HPDE6-E6E7 (cell line): ENCODE results near the gene EXOSC3.
"Not testable (repeated sequence)": the region's sequence is repeated elsewhere in the genome, so short reads cannot be mapped to it uniquely, and the experiment has no call there.

Experiments
- DNase-seq: peaks from one replicate; pipeline ENCODE4 v3.0.0; 2011; ENCODE audit warnings: missing footprints; ENCODE audit errors: extremely low spot score

Gene EXOSC3

DNA sequence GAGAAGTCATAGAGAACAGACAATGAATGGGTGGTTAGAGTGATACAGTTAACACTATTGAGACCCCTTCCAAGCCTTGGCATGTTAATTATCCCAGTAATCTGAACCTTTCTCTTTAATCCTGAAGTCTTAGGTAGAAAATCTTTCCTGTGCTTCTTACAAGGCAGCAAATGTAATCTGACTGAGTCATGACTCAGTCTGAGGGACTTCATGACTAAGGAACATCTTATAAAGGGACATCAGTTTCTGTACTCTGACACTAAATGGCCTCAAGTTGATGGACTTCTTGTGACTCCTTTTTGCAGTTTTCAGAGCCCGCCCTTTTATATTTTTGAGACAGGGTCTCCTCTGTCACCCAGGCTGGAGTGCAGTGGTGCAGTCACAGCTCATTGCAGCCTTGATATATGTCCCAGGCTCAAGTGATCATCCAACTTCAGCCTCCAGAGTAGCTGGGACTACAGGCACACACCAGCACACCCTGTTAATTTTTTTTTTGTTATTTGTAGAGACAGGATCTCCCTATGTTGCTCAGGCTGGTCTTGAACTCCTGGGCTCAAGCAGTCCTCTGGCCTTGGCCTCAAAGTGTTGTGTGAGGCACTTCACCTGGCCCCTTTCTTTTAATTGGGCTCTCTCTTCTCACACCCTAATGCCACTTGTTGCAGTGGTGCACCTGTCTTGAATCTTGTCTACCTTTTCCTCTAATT is 9.5 kb downstream of the EXOSC3 start:
- no peak for DNase-seq

DNA sequence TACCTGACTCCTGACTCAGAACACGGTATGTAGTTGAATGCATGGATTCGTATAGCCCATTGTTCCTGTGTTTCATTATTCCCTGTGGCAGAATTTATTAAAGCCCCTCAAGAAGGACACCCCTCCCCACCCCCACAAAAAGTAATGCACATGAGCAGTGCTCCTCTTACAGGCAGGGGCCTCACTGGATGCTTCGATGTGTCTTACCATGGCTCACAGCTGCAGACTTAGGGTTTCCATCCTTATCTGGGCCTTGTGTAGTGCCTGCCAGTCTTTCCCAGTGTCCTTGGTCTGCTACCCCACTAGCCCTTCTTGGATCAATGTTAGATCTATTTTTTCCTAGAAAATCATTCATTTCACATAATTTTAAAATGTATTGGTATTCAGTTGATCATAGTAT is 14.9 kb downstream of the EXOSC3 start:
- DNase-seq, result no peak

DNA sequence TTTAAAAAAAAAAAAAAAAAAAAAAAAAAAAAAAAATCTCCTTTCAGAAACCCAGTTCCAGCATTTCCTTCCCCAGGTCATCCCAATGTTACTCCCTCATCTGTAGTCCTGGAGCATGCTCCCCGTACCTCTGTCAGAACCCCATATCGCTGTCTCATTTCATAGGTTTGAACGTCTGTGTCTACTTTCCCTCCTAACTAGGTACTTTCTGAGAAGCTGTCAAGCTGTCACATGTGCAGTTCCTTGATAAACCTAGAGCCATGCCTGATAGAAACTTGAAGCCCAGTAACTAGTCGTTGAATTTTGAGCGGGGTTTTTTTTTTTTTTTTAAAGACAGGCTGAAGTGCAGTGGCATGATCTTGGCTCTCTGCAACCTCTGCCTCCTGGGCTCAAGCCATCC is 15.6 kb downstream of the EXOSC3 start:
- DNase-seq, result no peak

DNA sequence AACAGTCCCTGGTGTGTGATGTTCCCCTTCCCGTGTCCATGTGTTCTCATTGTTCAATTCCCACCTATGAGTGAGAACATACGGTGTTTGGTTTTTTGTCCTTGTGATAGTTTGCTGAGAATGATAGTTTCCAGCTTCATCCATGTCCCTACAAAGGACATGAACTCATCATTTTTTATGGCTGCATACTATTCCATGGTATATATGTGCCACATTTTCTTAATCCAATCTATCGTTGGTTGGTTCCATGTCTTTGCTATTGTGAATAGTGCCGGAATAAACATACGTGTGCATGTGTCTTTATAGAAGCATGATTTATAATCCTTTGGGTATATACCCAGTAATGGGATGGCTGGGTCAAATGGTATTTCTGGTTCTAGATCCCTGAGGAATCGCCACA is 19.6 kb downstream of the EXOSC3 start:
- DNase-seq, result not testable (repeated sequence)

DNA sequence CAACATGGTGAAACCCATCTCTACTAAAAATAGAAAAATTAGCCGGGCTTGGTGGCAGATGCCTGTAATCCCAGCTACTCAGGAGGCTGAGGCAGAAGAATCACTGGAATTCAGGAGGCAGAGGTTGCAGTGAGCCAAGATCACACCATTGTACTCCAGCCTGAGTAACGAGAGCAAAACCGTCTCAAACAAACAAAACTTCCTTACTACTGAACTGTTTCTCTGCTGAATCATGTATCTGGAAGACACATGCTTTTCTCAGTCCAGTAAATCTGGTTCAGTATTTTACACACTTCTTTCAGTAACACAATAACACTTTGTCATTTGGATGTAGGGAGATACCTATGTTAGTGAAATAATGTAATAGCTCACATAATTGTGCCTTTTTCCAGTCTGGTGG is 23.4 kb downstream of the EXOSC3 start:
- DNase-seq, result no peak

DNA sequence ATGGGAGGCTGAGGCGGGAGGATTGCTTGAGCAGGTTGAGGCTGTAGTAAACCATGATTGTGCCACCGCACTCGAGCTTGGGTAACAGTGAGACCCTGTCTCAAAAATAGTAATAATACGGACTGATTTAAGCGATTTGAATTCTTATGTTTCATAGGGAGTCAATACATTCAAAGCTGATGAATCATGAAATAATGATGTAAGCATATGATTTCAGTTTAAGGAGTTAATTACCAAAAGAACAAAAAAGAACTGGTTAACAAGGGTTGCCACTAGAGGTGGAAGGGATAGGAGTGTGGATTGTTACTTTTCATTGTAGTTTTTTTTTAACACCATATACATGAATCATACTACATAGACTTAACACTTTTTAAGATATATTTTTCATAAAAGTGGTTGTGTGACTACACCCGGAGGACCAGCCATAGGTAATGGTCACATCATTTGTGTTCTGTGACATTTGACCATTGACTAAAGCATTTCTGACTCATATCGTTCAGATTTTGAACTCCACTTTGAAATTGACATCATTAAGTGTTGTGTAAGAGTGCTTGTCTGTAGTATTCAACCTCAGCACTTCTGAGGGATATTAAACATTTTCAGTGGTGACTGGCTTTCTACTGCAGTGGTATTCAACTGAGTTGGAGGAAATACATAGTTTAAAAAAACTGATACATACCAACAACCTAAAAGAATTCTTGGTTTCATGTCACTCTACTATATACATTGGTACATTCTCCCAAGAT is 24.3 kb downstream of the EXOSC3 start:
- DNase-seq, result no peak

DNA sequence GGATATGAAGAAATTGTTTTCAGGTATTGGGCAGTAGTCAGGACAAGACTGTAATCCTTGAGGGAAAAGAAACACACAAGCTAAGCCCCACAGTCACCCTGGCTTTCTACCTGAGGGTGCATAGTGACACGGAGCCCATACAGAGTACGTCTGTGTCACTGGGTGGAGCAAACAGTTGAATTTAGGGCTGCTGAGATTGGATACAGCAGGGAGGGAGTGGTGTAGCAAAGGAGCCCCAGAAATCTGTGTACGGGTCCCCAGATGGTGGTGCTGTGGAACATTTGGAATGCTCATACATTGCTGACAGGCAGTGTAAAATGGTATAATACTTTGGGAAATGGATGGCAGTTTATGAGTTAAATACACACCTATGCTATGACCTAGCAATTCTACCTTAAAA is 26.1 kb downstream of the EXOSC3 start:
- no peak for DNase-seq

DNA sequence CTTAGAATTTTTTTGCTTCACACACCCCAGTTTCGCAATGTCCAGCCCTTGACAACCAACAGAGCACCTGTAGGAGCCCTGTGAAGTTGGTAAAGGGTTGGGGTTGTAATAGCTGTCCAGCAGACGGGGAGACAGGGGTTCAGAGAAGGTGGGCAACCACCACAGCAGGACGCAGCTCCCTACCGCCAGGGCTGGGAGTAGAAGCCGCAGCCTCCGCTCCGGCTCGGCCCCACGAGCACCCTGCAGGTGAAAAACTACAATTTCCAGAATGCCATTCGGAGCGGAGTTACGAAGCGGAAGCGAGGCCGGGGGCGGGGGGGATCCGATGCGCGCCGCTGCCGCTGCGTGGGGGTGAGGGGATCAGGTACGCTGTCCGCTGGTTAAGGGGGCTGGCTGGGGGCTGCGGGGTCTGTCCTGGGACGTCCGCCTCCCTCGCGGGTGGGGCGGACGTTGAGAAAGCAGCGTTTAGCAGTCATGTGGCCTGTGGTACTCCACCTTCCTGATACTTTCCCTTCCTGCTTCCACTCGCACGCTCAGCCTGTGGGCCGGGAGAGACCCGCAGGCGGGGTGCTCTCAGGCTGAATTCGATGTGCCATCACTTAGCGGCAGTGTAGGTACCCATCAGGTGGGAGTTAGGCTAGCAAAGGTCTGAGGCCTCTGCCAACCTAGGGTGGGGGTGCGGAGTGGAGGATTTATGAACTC is 31.2 kb downstream of the EXOSC3 start, which contains the start of gene TRMT10B:
Gene TRMT10B, plus strand, starts transcription at position 317 of the 702 bp plus-strand sequence. CDS start 8,127 bp downstream, outside the sequence.
- DNase-seq, result peak; percentile 76

DNA sequence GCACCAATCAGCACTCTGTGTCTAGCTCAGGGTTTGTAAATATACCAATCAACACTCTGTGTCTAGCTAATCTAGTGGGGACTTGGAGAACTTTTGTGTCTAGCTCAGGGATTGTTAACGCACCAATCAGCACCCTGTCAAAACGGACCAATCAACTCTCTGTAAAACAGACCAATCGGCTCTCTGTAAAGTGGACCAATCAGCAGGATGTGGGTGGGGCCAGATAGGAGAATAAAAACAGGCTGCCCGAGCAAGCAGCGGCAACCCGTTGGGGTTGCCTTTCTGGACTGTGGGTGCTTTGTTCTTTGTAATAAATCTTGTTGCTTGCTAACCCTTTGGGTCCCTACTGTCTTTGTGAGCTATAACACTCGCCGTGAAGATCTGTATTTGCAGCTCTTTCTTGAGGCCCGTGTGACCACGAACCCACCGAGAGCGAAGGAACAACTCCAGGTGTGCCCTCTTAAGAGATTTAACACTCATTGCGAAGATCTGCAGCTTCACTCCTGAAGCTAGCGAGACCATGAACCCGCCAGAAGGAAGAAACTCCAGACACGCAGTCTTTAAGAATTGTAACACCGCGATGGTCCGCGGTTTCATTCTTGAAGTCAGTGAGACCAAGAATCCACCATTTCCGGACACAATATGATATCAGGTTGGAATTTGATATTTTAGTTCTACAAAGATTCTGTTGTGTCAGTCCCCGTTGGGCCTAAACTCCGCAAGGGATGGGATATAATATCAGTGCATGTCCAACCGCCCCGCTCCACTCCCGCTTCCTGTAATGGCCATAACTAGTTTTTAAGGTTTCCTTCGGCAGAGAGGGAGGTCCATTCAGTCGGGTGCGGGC is 32.0 kb downstream of the EXOSC3 start:
- DNase-seq, result no peak

DNA sequence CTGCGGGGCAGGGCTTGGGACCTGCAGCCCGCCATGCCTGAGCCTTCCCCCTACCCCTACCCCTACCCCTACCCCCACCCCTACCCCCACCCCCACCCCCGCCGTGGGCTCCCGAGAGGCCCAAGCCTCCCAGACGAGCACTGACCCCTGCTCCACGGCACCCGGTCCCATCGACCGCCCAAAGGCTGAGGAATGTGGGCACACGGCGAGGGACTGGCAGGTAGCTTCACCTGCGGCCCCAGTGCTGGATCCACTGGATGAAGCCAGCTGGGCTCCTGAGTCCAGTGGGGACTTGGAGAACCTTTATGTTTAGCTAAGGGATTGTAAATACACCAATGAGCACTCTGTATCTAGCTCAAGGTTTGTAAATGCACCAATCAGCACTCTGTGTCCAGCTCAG is 32.8 kb downstream of the EXOSC3 start:
- not testable (repeated sequence) for DNase-seq

DNA sequence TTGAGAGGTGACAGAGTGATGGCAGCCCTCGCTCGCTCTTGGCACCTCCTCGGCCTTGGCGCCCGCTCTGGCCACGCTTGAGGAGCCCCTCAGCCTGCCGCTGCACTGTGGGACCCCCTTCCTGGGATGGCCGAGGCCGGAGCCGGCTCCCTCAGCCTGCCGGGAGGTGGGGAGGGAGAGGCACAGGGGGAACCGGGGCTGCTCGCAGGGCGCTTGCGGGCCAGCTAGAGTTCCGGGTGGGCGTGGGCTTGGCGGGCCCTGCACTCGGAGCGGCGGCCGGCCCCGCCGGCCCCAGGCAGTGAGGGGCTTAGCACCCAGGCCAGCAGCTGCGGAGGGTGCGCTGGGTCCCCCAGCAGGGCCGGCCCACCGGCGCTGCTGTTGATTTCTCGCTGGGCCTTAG is 33.2 kb downstream of the EXOSC3 start:
- not testable (repeated sequence) for DNase-seq

DNA sequence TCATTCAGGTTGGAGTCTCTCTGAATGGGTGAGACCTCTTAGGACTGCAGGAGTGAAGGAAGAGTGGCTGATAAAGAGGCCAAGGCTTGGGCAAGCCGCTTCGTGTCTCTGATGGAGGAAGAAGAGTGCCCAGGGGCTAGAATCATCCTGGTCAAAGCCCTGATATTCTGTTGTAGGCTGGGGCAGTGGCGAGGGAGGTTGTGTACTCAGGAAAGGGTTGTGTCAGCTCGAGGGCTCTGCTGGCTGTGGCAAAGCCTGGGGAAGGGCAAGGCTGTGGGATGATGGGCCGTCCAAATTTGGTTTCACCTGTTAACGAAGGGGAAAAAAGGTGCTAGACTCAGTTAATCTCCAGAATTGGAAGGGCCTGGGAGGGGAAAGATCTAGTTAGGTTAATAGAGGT is 33.7 kb downstream of the EXOSC3 start:
- DNase-seq, result no peak

DNA sequence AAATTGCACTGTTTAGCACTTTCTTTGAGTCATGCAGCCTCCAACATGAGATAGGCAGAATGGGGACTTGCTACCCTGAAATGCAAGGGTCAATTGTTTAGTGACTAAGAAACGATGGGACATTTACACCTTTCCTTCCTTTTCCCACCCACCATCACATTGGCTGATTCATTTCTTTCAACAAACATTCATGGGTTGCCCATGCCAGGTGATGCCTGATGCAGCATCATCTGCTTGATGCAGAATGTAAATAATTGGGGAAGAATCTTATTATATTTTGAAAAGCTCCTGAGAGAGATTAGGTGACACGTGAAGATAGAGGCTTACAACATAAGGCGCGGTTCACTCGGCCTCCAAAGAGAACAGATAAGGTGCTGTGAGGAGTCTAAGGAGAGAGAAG is 35.7 kb downstream of the EXOSC3 start:
- no peak for DNase-seq

DNA sequence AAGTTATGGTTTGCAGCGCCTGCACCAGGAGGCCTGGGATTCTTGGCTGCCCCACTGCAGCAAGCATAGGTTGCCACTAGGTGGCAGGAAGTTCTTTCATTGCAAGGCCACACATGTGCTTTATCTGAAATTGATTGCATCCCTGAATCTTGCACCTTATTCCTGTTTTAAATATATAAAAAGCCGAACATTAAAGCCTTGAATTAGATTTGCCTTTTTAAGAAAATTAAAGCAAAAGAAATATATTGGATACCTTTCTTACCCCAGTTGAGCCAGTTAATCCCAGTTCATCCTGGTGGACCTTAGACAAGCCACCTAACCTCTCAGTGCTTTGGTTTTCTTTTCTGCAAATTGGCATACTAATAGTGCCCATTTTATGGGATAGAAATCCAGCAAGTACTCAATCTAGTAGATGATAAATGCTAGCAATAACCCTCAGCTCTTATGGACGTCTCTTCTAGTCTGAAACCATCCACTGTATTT is 37.6 kb downstream of the EXOSC3 start:
- peak; percentile 76 for DNase-seq

DNA sequence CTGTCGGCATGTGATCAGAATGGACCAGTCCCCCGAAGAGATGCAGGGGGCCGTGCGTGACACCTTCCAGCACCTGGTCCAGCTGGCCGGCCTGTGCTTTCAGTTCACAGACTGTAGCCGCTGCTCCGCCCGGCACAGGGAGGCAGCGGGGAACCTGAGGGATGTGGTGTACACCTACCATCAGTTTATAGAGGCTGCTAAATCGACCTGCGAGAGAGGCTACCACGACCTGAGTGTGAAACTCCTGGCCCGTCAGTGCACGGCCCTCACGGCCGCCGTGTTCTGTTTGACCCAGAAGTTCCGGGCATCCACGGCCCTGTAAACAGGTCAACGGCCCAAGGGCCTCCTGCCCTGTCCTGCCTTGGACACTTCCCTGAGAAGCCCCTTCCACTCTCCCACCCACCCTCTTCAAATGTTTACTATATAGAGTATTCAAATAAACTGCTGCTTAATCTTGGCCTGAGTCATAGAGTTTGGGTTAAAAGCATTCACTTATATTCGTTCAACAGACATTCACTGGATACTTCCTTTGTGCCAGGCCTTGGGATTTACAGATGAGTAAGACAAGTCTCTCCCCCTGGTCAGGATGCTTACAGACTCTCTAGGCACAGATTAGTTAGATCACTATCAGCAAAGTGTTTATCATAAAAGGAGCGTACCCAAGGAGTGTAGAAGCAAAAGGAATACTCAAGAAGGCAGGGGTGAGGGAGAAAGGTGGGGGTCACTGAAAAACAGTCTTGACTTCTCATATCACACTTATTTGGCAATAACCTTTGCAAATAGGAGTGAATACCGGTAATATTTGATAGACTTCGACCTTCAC is 38.2 kb downstream of the EXOSC3 start:
- DNase-seq, result no peak

DNA sequence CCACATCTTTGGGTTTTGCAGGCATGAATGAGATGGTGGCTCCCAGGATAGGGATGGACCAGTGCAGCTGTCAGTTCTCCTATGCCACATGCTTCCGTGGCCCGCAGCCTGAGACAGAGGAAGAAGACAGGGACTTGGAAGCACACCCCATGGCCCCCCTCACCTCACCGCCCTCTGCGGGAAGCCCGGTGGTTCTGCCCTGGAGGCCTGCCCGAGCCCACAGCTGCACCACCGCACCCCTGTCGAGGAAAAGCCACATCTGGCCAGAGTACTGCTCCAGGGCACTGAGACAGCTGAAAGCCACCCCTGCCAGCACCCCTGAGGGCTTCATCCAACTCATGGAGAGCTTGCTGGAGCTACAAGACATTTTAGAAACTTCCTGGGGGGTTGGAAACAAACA is 38.9 kb downstream of the EXOSC3 start:
- DNase-seq, result no peak

DNA sequence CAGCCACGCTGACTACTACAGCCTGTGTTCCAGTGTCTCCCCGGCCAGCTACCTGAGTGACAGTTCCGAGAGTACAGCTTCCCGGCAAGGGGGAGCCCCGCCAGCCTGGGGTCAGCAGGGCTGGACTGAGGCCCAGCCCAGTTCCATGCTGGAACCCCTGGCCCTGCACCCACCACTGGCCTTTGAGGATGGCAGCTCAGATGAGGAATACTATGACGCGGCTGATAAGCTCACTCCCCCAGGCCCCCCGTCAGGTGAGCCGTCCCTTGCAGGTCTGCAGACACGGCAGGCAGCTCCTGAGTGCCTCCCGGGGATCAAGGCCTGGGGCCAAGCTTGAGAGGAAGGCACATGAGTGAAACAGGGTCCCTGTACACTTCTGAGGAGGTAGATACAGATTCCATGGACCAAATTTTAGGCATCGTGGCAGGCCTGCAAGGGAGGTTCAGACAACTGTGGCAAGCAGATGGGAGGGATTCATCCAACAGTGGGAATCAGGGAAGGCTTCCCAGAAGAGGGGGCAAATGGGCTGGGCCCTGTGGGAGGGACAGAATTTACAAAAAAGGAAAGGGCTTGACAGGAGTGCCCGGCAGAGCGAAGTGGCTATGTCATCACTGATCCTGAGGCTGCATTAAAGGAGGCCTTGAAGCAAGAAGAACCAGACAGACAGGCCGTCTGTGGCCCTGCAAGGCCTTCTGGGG is 44.1 kb downstream of the EXOSC3 start:
- DNase-seq, result no peak

DNA sequence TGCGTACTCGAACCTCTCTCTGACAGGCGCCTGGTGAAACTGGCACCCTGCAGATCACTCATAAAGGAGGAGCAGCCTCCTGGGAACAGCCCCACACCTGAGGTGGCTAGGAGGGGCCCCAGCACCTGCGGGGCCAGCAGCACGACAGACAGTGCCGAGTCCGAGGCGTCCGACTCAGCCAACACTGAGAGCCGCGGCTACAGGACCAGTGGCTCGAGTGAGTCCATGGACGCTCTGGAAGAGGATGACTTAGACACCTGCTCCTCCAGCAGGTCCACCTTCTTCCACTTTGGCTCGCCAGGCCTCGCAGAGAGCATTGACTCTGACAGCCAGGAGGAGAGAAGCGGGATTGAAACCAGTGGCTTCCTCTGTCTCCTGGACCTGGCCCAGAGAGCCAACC is 44.7 kb downstream of the EXOSC3 start:
- no peak for DNase-seq

DNA sequence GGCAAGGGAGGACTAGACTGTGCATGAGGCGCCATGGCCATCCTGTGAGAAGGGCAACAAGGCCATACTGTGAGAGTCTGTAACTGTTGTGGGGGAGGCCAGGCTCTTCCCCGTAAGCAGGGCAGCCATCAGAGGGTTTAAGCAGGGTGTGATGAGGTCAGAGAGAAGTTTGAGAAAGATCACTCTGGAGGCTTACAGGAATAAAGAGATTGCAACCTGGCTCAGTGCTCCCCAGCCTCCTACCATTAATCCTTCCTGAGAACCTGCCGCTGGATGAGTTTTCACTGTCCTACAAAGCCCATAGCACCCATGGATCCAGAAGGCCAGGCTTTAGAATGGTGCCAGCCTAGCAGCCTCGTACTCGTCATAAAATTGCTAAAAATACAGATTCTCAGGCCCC is 45.6 kb downstream of the EXOSC3 start:
- DNase-seq, result no peak

DNA sequence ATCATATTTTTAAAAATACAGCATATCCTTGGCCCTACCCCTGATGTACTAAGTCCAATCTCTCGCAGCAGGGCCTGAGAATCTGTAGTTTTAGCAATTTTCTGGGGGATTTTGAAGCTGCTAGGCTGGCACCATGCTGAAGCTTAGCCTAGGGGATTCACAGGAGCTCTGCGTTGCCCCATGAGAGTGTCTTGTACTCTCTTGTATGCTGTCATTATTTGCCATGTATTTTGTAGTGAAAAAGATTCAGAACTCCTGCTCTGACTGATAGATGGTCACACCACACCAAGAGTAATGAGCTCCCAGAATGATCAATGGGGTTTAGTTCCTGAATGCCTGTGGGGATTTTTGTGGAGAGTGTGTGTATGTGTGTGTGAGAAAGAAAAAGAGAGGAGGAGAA is 51.9 kb downstream of the EXOSC3 start:
- no peak for DNase-seq
